Measurements from ENCODE around the gene AP3B2. TPM values are rescaled to one million over a fixed set of nuclear protein-coding genes. Genes with fewer than 3 reads are reported as not detected.

Gene AP3B2
- total RNA-seq, 3 donors from 2014 or later: 0.15 to 0.46 (median 0.18) TPM

DNA sequence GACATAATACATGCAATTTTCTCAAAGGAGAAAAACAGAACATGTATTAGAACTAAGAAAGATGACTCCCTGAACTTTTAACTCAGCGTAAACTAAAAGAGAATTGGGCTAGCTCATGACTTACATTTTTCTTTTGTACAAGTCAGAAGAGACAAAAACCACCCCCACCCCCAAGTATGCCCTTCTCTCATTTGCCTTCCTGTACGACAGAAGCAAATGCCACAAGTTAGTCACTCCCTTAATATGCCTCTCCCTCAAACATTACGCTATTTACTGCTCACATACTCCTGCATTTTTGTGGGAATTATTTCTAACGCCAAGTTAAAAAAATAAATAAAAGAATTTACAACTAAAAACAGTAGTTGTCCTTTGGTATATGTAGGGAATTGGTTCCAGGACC lies 84.5 kb downstream of the AP3B2 start:
- peaks cover 9% of the 10 kb centered on the region for H3K27me3 Mint-ChIP-seq (ENCODE audit: low read depth)
- H3K9me3 Mint-ChIP-seq: no peaks in the 10 kb centered on the region
- H3K36me3 Mint-ChIP-seq (ENCODE audit: insufficient read depth): no peaks in the 10 kb centered on the region
- H3K4me3 Mint-ChIP-seq: no peak overlapping the region
- no peak for DNase-seq
- ATAC-seq: no peak
- H3K4me1 Mint-ChIP-seq (ENCODE audit: low read depth): no peaks in the 10 kb centered on the region

DNA sequence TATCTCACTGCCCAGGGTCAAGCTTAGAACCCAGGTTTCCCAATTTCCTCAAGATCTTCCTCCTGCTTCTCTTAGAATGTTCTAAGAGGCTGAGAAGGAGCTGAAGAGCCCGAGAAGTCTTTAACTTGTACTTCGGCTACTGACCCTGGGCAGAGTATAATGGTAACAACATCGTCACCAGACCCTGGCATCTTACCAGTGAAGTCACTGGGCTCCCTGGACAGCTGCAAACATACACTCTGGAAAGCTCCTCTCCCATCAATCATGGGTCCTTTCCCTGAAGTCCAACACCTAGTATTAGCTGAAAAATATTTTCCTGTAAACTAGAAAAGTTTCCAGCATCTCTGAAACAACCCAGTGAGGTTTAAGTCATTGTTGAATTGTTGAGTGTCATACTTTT lies 85.2 kb downstream of the AP3B2 start:
- peaks cover 9% of the 10 kb centered on the region for H3K27me3 Mint-ChIP-seq (ENCODE audit: low read depth)
- no peaks in the 10 kb centered on the region for H3K4me1 Mint-ChIP-seq (ENCODE audit: low read depth)
- DNase-seq (no peak), ATAC-seq (no peak)
- no peaks in the 10 kb centered on the region for H3K36me3 Mint-ChIP-seq (ENCODE audit: insufficient read depth)
- no peak overlapping the region for H3K4me3 Mint-ChIP-seq
- no peaks in the 10 kb centered on the region for H3K9me3 Mint-ChIP-seq

DNA sequence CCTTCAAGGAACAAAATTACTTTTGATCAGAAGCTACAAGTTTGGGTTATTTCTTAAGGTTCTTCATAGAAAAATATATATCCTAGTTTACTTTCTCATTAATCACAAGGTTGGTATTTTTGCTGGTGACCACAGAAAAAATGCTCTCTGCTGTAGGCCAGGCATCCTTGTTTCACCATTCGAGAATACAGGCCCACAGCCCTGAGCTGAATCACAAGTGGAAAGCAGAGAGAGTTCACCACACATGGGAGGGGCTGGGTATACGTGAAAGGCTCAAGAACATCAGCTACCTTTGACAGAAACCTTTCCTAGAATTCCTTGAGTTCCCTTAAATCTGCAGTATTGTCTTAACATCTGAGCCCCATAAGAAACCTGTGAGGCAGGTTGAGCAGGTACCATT lies 85.7 kb downstream of the AP3B2 start:
- DNase-seq (no peak), ATAC-seq (no peak)
- H3K4me1 Mint-ChIP-seq (ENCODE audit: low read depth): no peaks in the 10 kb centered on the region
- no peaks in the 10 kb centered on the region for H3K9me3 Mint-ChIP-seq
- H3K27me3 Mint-ChIP-seq (ENCODE audit: low read depth): peaks cover 9% of the 10 kb centered on the region
- H3K36me3 Mint-ChIP-seq (ENCODE audit: insufficient read depth): no peaks in the 10 kb centered on the region
- no peak overlapping the region for H3K4me3 Mint-ChIP-seq

DNA sequence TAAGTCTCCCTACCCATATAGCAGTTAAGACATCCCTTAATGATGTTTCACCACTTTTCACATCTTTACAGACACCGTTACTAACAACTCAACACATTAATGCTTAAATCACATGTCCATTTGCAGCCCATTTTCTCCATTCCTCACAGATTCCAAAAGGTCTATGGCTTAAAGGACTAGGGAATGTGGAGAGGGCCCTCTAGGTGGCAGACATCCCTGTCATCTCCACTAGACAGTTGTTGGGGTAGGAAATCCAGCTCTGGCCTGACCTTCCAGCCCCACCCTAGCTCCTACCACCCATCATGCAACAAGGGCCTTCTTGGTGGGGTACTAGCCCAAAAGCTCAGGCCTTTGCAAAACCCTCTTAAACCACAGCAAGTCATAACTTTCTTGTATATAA lies 87.7 kb downstream of the AP3B2 start:
- Mint-ChIP-seq H3K27me3 (ENCODE audit: low read depth) (peaks cover 11% of the 10 kb centered on the region), H3K4me3 (no peak overlapping the region), H3K36me3 (ENCODE audit: insufficient read depth) (no peaks in the 10 kb centered on the region), H3K4me1 (ENCODE audit: low read depth) (no peaks in the 10 kb centered on the region), H3K9me3 (no peaks in the 10 kb centered on the region)
- ATAC-seq: no peak
- DNase-seq: no peak

DNA sequence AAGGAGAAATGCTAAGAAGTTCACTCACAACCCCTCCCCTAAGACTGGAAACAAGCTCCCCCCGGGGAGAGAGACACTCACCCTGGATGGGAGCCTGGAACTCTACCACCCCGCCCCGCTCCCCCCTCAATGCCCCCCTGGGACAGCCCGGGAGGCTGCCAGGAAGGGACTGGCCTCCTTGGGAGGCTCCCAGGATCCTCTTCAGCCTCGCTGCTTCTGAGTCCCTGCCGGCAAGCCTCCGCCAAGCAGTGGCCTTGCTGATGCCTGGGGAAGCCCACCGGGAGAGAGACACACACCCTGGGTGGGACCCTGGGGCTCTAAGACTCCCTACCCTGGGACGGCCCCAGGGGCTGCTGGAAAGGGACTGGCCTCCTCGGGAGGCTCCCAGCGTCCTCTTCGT lies 95.9 kb downstream of the AP3B2 start:
- Mint-ChIP-seq H3K9me3 (no peaks in the 10 kb centered on the region), H3K4me3 (no peak overlapping the region), H3K27me3 (ENCODE audit: low read depth) (peaks cover 15% of the 10 kb centered on the region), H3K36me3 (ENCODE audit: insufficient read depth) (no peaks in the 10 kb centered on the region), H3K4me1 (ENCODE audit: low read depth) (no peaks in the 10 kb centered on the region)
- no peak for DNase-seq
- no peak for ATAC-seq

DNA sequence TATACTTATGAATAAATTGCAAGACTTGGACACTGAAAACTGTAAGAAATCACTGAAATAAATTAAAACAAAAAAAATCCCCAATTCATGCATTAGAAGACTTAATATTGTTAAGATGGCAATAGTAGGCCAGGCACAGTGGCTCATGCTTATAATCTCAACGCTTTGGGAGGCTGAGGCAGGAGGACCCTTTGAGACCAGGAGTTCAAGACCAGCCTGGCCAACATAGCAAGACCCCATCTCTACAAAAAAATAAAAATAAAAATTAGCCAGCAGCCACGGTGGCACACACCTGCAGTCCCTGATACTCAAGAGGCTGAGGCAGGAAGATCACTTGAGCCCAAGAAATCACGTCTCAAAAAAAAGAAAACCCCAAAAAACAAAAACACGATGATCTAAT lies 98.3 kb downstream of the AP3B2 start:
- Mint-ChIP-seq H3K9me3 (no peaks in the 10 kb centered on the region), H3K27me3 (ENCODE audit: low read depth) (peaks cover 13% of the 10 kb centered on the region)

More for the DNA sequence above, 98.3 kb downstream of the AP3B2 start:
- no peaks in the 10 kb centered on the region for H3K4me1 Mint-ChIP-seq (ENCODE audit: low read depth)
- no peak overlapping the region for H3K4me3 Mint-ChIP-seq
- DNase-seq: no peak
- no peak for ATAC-seq
- no peaks in the 10 kb centered on the region for H3K36me3 Mint-ChIP-seq (ENCODE audit: insufficient read depth)

Other genes starting within 250 kb of the AP3B2 start
- 1,000 to 10,000 TPM; 2,990 to 3,578 (median 3,066) TPM for gene RPS17, start 169.4 kb downstream of the AP3B2 start, total RNA-seq
- 1 to 10 TPM in 2 of 3 donors, under 1 TPM in 1; 0.52 to 1.7 (median 1.2) TPM for gene CPEB1, start 62.5 kb downstream of the AP3B2 start, total RNA-seq
- gene FSD2, start 96.2 kb upstream of the AP3B2 start, total RNA-seq: not detected
- gene WHAMM, start 99.8 kb upstream of the AP3B2 start, total RNA-seq: 1 to 10 TPM; 7.1 to 9.6 (median 7.6) TPM
- 1 to 10 TPM; 2.3 to 3.8 (median 3.3) TPM for gene HOMER2, start 242.8 kb upstream of the AP3B2 start, total RNA-seq